Activated CD8-positive, alpha-beta memory T cell treated with anti-CD3 and anti-CD28 coated beads, Interleukin-2, amount 50 U/mL, for 1 hour (primary cell): ENCODE results near the gene BCKDHB.
"Not testable (repeated sequence)": the region's sequence is repeated elsewhere in the genome, so short reads cannot be mapped to it uniquely, and the experiment has no call there.

Experiments used
- DNase-seq: peaks from one replicate; pipeline ENCODE4 v3.0.0-alpha.2; 2020; ENCODE audit errors: extremely low read depth

Gene BCKDHB

GRCh38 chr6:80209430-80209829 is 103.0 kb downstream of the BCKDHB start:
- no peak for DNase-seq

DNA sequence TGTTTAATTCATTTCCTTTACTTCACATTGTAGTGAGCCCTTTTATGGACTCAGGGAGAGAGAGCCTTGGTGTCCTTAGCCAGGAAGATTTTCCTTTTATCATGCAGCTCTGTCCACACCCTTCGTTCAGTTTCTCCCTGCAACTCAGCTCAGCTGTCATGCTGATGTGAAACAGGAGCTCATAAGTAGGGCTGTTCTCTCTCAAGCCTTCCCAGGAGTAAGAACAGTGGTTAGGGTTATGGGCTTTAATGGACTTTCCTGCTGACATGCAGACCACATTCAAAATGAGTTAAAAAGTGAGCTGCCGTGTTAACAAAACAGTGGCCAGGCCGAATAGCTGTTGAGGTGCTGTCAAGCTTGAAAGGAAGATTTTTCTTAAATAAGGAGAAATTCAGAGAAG is 104.1 kb downstream of the BCKDHB start:
- DNase-seq: no peak

- no peak for DNase-seq
These were observed 104.8 kb downstream of the BCKDHB start for GRCh38 chr6:80211286-80211685.

- not testable (repeated sequence) for DNase-seq
These were observed 105.4 kb downstream of the BCKDHB start for GRCh38 chr6:80211890-80212289.

DNA sequence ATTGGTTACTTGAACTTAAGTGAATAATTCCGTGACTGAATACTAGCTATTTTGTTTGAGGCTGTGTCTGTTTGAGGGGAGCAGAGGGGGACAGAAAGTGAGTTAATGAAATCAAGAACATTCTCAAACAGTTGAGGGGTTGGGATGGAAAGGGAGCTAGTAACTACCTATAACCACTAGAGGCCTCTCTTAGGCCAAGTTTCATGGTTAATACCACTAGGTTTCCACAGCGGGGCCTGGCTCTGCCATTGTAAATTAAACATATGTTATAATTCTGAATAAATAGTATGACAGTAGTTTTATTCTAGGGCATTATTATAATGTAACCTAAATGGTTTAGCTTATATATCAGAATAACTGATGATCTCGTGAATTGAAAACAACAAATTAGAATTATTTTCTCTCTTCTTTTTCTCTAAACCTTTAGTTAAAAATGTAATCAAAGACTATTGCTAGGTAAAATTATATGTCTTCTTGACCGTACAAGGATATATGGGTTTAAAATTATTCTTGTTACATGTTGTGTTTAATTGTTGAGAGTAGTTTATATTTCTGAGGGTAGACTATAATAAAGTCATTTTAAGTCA is 108.1 kb downstream of the BCKDHB start:
- DNase-seq: no peak

DNA sequence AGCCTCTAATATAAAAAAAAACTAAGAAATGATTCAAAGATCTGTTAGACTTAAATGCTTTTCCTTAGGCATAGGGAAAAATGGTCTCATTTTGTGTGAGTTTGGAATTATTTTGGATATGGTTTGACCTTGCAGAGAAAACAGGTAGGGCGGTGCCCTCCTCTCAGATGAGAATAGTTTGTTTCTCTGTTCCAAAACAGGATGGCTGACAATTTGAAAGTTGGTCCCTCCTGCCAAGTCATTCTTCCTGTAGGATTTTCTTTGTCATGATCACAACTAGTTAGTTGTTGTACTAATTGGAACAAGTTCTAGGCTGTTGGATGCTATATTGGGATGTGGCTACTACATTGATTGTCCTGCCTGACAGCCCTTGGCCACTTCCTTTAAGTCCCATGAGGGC is 108.6 kb downstream of the BCKDHB start:
- DNase-seq: no peak

DNA sequence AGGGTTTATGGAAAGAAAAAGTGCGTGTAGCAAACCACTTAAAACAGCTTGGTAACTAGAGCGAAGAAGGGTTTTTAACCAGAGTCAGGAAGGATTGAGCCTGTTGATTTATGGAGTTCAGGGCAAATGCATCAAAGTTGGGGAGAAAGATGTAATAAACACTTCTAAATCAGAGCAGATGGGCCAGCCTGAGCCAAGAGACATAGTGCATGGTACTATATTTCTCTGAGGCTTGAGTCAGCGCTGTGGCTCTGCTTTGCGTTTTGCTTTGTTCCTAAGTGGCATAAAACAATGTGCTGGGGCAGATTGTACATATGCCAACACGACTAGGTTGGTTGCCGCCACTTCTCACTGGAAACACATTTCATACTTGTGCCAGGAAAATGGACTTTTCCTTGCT is 111.3 kb downstream of the BCKDHB start:
- no peak for DNase-seq

- DNase-seq: no peak
These were observed 117.3 kb downstream of the BCKDHB start for GRCh38 chr6:80223743-80224212.

- DNase-seq: no peak
These were observed 119.7 kb downstream of the BCKDHB start for GRCh38 chr6:80226151-80226550.

- no peak for DNase-seq
These were observed 120.2 kb downstream of the BCKDHB start for GRCh38 chr6:80226699-80227098.

GRCh38 chr6:80227545-80228105 is 121.2 kb downstream of the BCKDHB start:
- no peak for DNase-seq

DNA sequence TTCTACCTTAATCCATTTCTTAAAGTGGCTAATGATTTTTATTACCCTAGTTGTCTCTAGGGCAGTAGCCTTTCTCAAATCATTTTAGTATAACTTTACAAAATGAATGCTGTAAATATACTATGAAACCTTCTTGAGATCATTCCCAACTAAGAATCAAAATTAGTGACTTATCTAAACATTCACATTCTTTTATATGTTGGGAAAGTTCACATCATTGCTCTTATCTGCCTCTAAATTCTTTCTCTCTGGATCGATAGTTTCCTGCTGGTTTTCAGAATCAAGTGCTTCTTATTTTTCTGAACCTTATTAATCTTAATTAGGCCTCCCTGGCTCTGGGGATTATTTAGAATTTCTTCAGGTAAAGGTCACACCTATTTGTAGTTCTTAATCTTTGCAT is 126.8 kb downstream of the BCKDHB start:
- DNase-seq: no peak

- DNase-seq: no peak
These were observed 127.5 kb downstream of the BCKDHB start for GRCh38 chr6:80233958-80234357.

GRCh38 chr6:80234401-80234800 is 127.9 kb downstream of the BCKDHB start:
- no peak for DNase-seq

- DNase-seq: no peak
These were observed 128.4 kb downstream of the BCKDHB start for GRCh38 chr6:80234908-80235307.

DNA sequence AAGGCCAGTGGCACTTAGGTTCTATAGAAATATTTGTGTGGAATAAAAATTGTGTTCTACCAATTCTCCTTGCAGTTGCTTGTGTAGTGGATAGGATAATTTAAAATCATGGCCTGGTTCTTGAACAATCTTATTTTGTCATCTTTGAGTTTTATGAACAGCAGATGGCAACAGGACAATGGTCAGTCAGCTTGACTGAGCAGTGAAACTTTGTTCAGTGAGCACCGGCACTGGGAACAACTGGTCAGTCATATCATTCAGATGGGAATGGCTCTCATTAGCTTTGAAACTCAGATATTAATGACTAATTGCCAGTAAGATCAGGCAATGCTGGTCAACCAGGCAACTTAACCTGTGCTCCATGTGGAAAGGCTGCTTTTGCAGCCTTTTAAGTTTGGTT is 129.2 kb downstream of the BCKDHB start:
- no peak for DNase-seq

GRCh38 chr6:80238754-80239153 is 132.3 kb downstream of the BCKDHB start:
- not testable (repeated sequence) for DNase-seq

GRCh38 chr6:80245043-80245442 is 138.6 kb downstream of the BCKDHB start:
- DNase-seq: no peak

GRCh38 chr6:80249897-80250296 is 143.4 kb downstream of the BCKDHB start:
- DNase-seq: no peak

DNA sequence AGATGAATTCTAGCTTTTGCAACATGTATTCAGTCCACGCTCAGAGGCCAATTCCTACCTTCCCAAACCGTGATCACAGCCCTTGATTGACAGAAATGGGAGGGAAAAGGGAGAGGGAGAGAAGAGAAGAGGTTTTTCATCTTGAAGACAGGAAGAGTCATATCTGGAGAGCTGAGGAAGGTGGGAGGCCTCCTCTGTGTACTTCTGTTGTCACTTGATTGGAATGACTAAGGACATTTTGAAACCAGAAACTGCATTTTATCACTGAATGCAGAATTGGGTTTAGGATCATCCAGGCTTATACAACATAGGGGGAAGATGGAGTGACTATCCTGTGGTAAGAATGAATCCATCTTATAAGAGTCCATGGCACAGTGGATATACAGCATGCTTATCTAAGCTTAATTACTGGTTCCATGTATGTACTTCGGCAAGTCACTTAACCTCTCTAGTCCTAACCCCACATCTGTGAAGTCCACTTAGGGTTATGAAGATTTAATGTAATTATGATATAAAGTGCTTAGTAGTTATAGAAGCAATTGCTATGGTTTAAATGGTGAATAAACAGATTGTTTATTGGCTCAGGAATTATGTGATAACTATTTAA is 144.0 kb downstream of the BCKDHB start:
- no peak for DNase-seq

- no peak for DNase-seq
These were observed 144.8 kb downstream of the BCKDHB start for GRCh38 chr6:80251321-80251720.

GRCh38 chr6:80254716-80255115 is 148.2 kb downstream of the BCKDHB start:
- no peak for DNase-seq

DNA sequence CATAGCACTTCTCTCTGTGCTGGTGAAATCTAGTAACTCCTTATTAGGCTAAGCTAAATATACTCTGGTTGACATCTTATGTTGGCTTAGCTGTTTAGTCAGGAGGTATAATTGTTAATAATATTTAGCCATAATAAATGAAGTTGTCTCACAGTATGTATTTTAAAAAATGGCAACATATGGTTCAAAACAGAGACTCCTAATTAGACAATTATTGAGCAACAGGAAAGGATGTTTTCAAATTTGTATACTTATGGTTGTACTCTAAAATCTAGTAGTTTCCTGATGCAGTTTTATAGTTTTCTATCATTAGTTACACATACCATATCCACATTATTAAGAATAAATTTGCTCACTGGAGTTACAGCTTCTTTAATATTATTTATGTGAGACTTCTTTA is 150.2 kb downstream of the BCKDHB start:
- no peak for DNase-seq

- DNase-seq: no peak
These were observed 152.6 kb downstream of the BCKDHB start for GRCh38 chr6:80259118-80259517.
